K562 (cell line): ENCODE results near the gene NR1H3. TPM values are rescaled to one million over a fixed set of nuclear protein-coding genes. Genes with fewer than 3 reads are reported as not detected.

Source experiments
- ATAC-seq: fragments of 200-7000 bp; cut with Tn5 transposase; 3 replicates; pipeline ENCODE4 v1.9.1; 2020; ENCODE audit warnings: moderate library complexity
- BruUV-seq: library from RNA; stranded (reverse); fragments of 400-500 nt; replicated peaks from 2 replicates; lab custom pipeline; 2021; lab: Mats Ljungman, UMichigan
- CTCF ChIA-PET: fragments of 300-600 bp; formaldehyde crosslinking; extraction: SDS; loops from one replicate; lab custom pipeline; 2021; ENCODE audit warnings: low intra/inter-chr PET ratio; lab: Yijun Ruan, JAX
- POLR2A ChIA-PET: fragments of 300-600, 350-650 bp; sonication (Branson Sonifier 250); formaldehyde crosslinking; extraction: SDS; loops from one replicate; lab custom pipeline; 2021; ENCODE audit warnings: antibody characterized with exemption, inconsistent platforms; lab: Yijun Ruan, JAX
- DNase-seq, 4 experiments: peaks; one replicate each; pipeline versions ENCODE4 v3.0.0 to v3.0.0-alpha.2; 2011 to 2018; ENCODE audit warnings: low spot score in 3 of 4, mixed read lengths in 3 of 4; ENCODE audit errors: extremely low read depth in 1 of 4
- FAIRE-seq: peaks from 2 replicates; lab custom pipeline; 2011; peaks lifted over from hg19 to GRCh38; lab: Jason Lieb, UNC
- H2AFZ ChIP-seq: 2 replicates; pipeline ENCODE4 v1.6.0; 2011; ENCODE audit warnings: low read depth, low read length, control low read depth, inconsistent platforms
- H3K27ac ChIP-seq: fragments of 200-600 bp; 3 replicates; pipeline ENCODE4 v1.8.0; 2011; ENCODE audit warnings: low read depth, mild to moderate bottlenecking, control low read depth, inconsistent platforms, low read length, moderate library complexity, mixed read lengths; ENCODE audit errors: extremely low read depth
- H3K27me3 ChIP-seq, 2 experiments: fragments of 300-600 bp in 1 of 2; 2 replicates in 1 of 2; 3 replicates in 1 of 2; pipeline versions ENCODE4 v1.6.0 to v1.8.0; 2011; ENCODE audit warnings: inconsistent platforms in 2 of 2, low read length in 2 of 2, mild to moderate bottlenecking in 1 of 2, mixed read lengths in 1 of 2, moderate library complexity in 1 of 2; ENCODE audit not compliant: control insufficient read depth in 2 of 2, insufficient read depth in 2 of 2
- H3K36me3 ChIP-seq: fragments of 300-600 bp; 3 replicates; pipeline ENCODE4 v1.8.0; 2011; ENCODE audit warnings: mild to moderate bottlenecking, low read length, inconsistent platforms; ENCODE audit not compliant: control insufficient read depth, insufficient read depth
- H3K4me1 ChIP-seq, 2 experiments: fragments of 200-600 bp in 1 of 2; replicated peaks in 1 of 2; 2 replicates in 1 of 2; 3 replicates in 1 of 2; pipeline versions ENCODE4 v1.5.1 to v1.8.0; 2011; ENCODE audit warnings: inconsistent platforms in 2 of 2, low read length in 2 of 2, mild to moderate bottlenecking in 1 of 2, mixed read lengths in 1 of 2, moderate library complexity in 1 of 2; ENCODE audit not compliant: control insufficient read depth in 2 of 2, insufficient read depth in 2 of 2
- H3K4me2 ChIP-seq: 2 replicates; pipeline ENCODE4 v1.6.1; 2011; ENCODE audit warnings: low read length, control low read depth, inconsistent platforms, mixed read lengths; ENCODE audit not compliant: insufficient read depth
- H3K4me3 ChIP-seq: fragments of 200-600 bp; sonication (generic), shearing (Covaris generic); 2 replicates; pipeline ENCODE4 v1.5.1; 2016; ENCODE audit warnings: control low read depth, inconsistent platforms
- H3K79me2 ChIP-seq: fragments of 200-600 bp; 3 replicates; pipeline ENCODE4 v1.8.0; 2011; ENCODE audit warnings: low read length, inconsistent platforms; ENCODE audit not compliant: control insufficient read depth, insufficient read depth
- H3K9ac ChIP-seq, 2 experiments: 2 replicates each; pipeline versions ENCODE4 v1.6.0 to v1.6.1; 2011; ENCODE audit warnings: low read depth in 2 of 2, low read length in 2 of 2, control low read depth in 1 of 2, inconsistent platforms in 1 of 2, mild to moderate bottlenecking in 1 of 2, mixed read lengths in 1 of 2; ENCODE audit not compliant: insufficient read depth in 1 of 2
- H3K9me1 ChIP-seq: one replicate; pipeline ENCODE4 v1.6.0; 2011; ENCODE audit warnings: inconsistent platforms, mild to moderate bottlenecking, low read length, moderate library complexity; ENCODE audit not compliant: control insufficient read depth, insufficient read depth
- H3K9me3 ChIP-seq: replicated peaks from 2 replicates; pipeline ENCODE4 v1.5.1; 2011; ENCODE audit warnings: low read depth, low read length, inconsistent platforms; ENCODE audit not compliant: control insufficient read depth, insufficient read depth
- H4K20me1 ChIP-seq: replicated peaks from 2 replicates; pipeline ENCODE4 v1.6.1; 2011; ENCODE audit warnings: low read length, inconsistent platforms, mixed read lengths; ENCODE audit not compliant: control insufficient read depth, insufficient read depth
- CEBPB ChIP-seq: fragments of 450-650 bp; IDR thresholded peaks from 2 replicates; pipeline ENCODE4 v1.6.1; 2016; ENCODE audit warnings: missing genetic modification characterization, missing compliant biosample characterization
- CEBPG ChIP-seq, 3 experiments: fragments of 200-800 bp in 1 of 3; sonication (Bioruptor generic) in 1 of 3; sonication (generic) in 1 of 3; formaldehyde crosslinking in 1 of 3; IDR thresholded peaks in 2 of 3; conservative IDR thresholded peaks in 1 of 3; 2 replicates each; pipeline versions ENCODE4 v1.6.1 to v1.8.0; 2016 to 2022; ENCODE audit warnings: missing compliant biosample characterization in 2 of 3, missing genetic modification characterization in 2 of 3, mild to moderate bottlenecking in 1 of 3, missing genetic modification reagents in 1 of 3
- FOXJ2 ChIP-seq: fragments of 200-800 bp; sonication (Bioruptor generic); IDR thresholded peaks from 2 replicates; pipeline ENCODE4 v1.6.1; 2016; ENCODE audit warnings: missing genetic modification characterization, missing compliant biosample characterization
- MCM3 ChIP-seq: fragments of 450-650 bp; IDR thresholded peaks from 2 replicates; pipeline ENCODE4 v1.6.1; 2016
- MCM7 ChIP-seq, 2 experiments: fragments of 450-650 bp; IDR thresholded peaks; 2 replicates each; pipeline ENCODE4 v1.6.1; 2016 to 2018
- NCOA2 ChIP-seq, 2 experiments: fragments of 450-650 bp; IDR thresholded peaks; 2 replicates each; pipeline ENCODE4 v1.6.1; 2018; ENCODE audit warnings: mild to moderate bottlenecking in 2 of 2, moderate library complexity in 1 of 2; ENCODE audit not compliant: partially characterized antibody in 2 of 2
- POLR3G ChIP-seq: IDR thresholded peaks from 2 replicates; pipeline ENCODE4 v1.6.1; 2011; ENCODE audit not compliant: insufficient read length, insufficient replicate concordance; ENCODE audit errors: extremely low read depth
- RFX5 ChIP-seq: IDR thresholded peaks from 2 replicates; pipeline ENCODE4 v1.6.1; 2011; ENCODE audit warnings: low read depth, mild to moderate bottlenecking, improper control_type of control experiment, low read length
- SAFB2 ChIP-seq: fragments of 200-400 bp; formaldehyde crosslinking; IDR thresholded peaks from 2 replicates; pipeline ENCODE4 v1.6.1; 2018; ENCODE audit warnings: borderline replicate concordance, low read length, low read depth, moderate library complexity; ENCODE audit not compliant: severe bottlenecking
- THRAP3 ChIP-seq: fragments of 450-650 bp; IDR thresholded peaks from 2 replicates; pipeline ENCODE4 v1.6.1; 2016; ENCODE audit warnings: mild to moderate bottlenecking, inconsistent platforms, borderline replicate concordance
- ZNF140 ChIP-seq: fragments of 250-450 bp; sonication (Bioruptor Pico); IDR thresholded peaks from 2 replicates; pipeline ENCODE4 v1.8.0; 2021; ENCODE audit warnings: moderate library complexity, mild to moderate bottlenecking, inconsistent platforms
- ZSCAN29 ChIP-seq: fragments of 450-650 bp; IDR thresholded peaks from 2 replicates; pipeline ENCODE4 v1.6.1; 2017
- WGBS: fragments of 100-300 bp; shearing (Covaris generic); methylation state at CpG from one replicate; pipeline ENCODE4 v1.1.6; 2016; ENCODE audit warnings: low coverage, mixed read lengths; ENCODE audit not compliant: insufficient coverage; ENCODE audit errors: missing lambda C conversion rate; 5-methylcytosine and 5-hydroxymethylcytosine counted together
- in situ Hi-C: fragments of 300-500 bp; cut with MboI; formaldehyde crosslinking; loops from 4 replicates; pipeline ENCODE4 v1.15.0; 2018; ENCODE audit warnings: inconsistent platforms, mixed read lengths
- intact Hi-C: fragments of 100-400 bp; cut with micrococcal nuclease; formaldehyde crosslinking; loops from 2 replicates; pipeline ENCODE4 v1.14.2; 2022
- polyA plus RNA-seq, 8 experiments: library from polyadenylated mRNA; depleted of rRNA in 4 of 8; stranded (reverse) in 5 of 8; unstranded in 3 of 8; fragments of >200 nt; fragmentation: Nextera tagmentation in 2 of 8; fragmentation: Illumina TruSeq in 1 of 8; extraction: Ambion mirVana in 2 of 8; extraction: Trizol in 1 of 8; gene quantifications; 2 replicates each; pipeline versions ENCODE4 v1.2.1 to v1.2.3, GENCODE V29; 2011 to 2014; ENCODE audit warnings: inconsistent platforms in 1 of 8, missing spikeins in 1 of 8
- total RNA-seq, 7 experiments: library from RNA; depleted of rRNA in 6 of 7; stranded (reverse); fragments of >200 nt in 6 of 7; fragmentation: Illumina TruSeq in 2 of 7; extraction: Trizol in 2 of 7; gene quantifications; 2 replicates each; pipeline versions ENCODE4 v1.2.1 to v1.2.3, GENCODE V29; 2011 to 2021; ENCODE audit warnings: low replicate concordance in 1 of 7
- TF ChIP-seq, protein P1 (sequence below), 2 experiments: fragments of 450-650 bp in 1 of 2; sonication (generic) in 1 of 2; formaldehyde crosslinking in 1 of 2; IDR thresholded peaks in 1 of 2; conservative IDR thresholded peaks in 1 of 2; 2 replicates each; pipeline versions ENCODE4 v1.6.1 to v1.8.1; 2016 to 2023; ENCODE audit warnings: mild to moderate bottlenecking in 2 of 2, moderate library complexity in 2 of 2, inconsistent platforms in 1 of 2, missing genetic modification reagents in 1 of 2
- TF ChIP-seq, protein P2 (sequence below): fragments of 250-450 bp; sonication (Bioruptor Pico); IDR thresholded peaks from 2 replicates; pipeline ENCODE4 v1.4.0; 2020; ENCODE audit warnings: mild to moderate bottlenecking
- TF ChIP-seq, protein P3 (sequence below): sonication (generic); formaldehyde crosslinking; IDR thresholded peaks from 2 replicates; pipeline ENCODE4 v1.8.1; 2023; ENCODE audit warnings: mild to moderate bottlenecking, missing genetic modification reagents
- TF ChIP-seq, protein P4 (sequence below): fragments of 450-650 bp; IDR thresholded peaks from 2 replicates; pipeline ENCODE4 v1.6.1; 2016; ENCODE audit warnings: low read depth, mild to moderate bottlenecking, moderate library complexity

Gene NR1H3
- total and polyA plus RNA-seq, 9 of the 15 experiments (the other 6 are each of a cell fraction or from before 2014, with no cell fraction given) = 8.2 to 26.0 (median 11.9) TPM

DNA sequence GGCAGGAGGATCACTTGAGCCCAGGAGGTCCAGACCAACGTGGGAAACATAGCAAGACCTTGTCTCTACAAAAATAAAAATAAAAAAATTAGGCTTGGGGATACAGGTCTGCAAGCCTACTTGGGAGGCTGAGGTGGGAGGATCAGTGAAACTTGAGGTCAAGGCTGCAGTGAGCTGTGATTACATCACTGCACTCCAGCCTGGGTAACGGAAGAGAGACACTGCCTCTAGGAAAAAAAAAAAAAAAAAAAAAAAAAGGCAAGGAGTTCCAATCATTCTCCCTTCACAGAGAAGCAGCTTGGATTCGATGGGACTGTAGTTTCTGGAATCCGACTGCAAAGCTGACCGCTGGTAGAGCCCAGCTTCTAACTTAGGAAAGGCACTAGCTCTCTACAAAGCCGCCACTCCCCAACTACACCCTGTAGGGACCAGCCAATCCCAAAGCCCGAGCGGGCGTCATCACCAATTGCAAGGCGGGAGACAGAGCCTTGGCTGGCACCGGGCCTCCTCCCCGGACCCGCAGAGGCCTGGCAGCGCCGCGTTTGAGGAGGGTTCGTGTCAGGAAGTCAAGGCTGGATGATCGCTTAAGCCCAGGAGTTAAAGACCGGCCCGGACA is 43.7 kb upstream of the NR1H3 start:
- BruUV-seq = no TSS peak
- DNase-seq = peak in 2 of 4 experiments; percentile 22 to 35
- no peak overlapping the region for H3K27ac ChIP-seq
- no peaks in the 10 kb centered on the region; the same call in 1 of the 2 replicates for H4K20me1 ChIP-seq
- ChIA-PET CTCF (no interaction called here), POLR2A (interaction anchor here (0.7 to 2.4 kb wide), 10 partner anchors 7 to 41 kb away, joined by 3 to 7 read pairs (median 4); partner anchors contain the start of gene ACP2)
- peaks cover 14 to 20% of the 10 kb centered on the region in 2 experiments; a peak in 4 of 5 replicates for H3K4me1 ChIP-seq
- no peak for FAIRE-seq
- H2AFZ ChIP-seq = peak overlapping the region; percentile 97
- no peaks in the 10 kb centered on the region for H3K9me1 ChIP-seq
- H3K4me2 ChIP-seq = no peak overlapping the region; the same call in 1 of the 2 replicates
- intact Hi-C loops = no loop called here
- WGBS = 49% methylated on average over 17 of the region's 20 CpGs
- no peak overlapping the region for H3K4me3 ChIP-seq
- H3K9me3 ChIP-seq = no peaks in the 10 kb centered on the region
- H3K36me3 ChIP-seq = no peaks in the 10 kb centered on the region; the same call in 2 of the 3 replicates
- H3K27me3 ChIP-seq = no peaks in the 10 kb centered on the region
- H3K79me2 ChIP-seq = peaks cover 17% of the 10 kb centered on the region; the same call in 2 of the 3 replicates
- peak overlapping the region in 1 of 2 experiments; percentile 97; a peak in 2 of 4 replicates for H3K9ac ChIP-seq
- ATAC-seq = peak; percentile 38
- in situ Hi-C loops = no loop called here
- TF ChIP-seq, protein P1, sequence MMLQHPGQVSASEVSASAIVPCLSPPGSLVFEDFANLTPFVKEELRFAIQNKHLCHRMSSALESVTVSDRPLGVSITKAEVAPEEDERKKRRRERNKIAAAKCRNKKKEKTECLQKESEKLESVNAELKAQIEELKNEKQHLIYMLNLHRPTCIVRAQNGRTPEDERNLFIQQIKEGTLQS (IDR thresholded peaks at IDR 0.05) = peak; percentile 43
- TF ChIP-seq, protein P1 (CRISPR knock-in tag; conservative IDR thresholded peaks at IDR 0.05) = no peak
- peak; percentile 90 for TF ChIP-seq RFX5
- TF ChIP-seq, protein P2, sequence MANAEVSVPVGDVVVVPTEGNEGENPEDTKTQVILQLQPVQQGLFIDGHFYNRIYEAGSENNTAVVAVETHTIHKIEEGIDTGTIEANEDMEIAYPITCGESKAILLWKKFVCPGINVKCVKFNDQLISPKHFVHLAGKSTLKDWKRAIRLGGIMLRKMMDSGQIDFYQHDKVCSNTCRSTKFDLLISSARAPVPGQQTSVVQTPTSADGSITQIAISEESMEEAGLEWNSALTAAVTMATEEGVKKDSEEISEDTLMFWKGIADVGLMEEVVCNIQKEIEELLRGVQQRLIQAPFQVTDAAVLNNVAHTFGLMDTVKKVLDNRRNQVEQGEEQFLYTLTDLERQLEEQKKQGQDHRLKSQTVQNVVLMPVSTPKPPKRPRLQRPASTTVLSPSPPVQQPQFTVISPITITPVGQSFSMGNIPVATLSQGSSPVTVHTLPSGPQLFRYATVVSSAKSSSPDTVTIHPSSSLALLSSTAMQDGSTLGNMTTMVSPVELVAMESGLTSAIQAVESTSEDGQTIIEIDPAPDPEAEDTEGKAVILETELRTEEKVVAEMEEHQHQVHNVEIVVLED (CRISPR knock-in tag) = no peak
- no peak for TF ChIP-seq NCOA2 (IDR thresholded peaks at IDR 0.05; ENCODE audit: partially characterized antibody in 2 of 2)
- no peak for TF ChIP-seq FOXJ2 (tag)
- no peak for TF ChIP-seq MCM7 (IDR thresholded peaks at IDR 0.05)
- TF ChIP-seq SAFB2 = no peak
- no peak for TF ChIP-seq ZSCAN29
- 0 out of 2 replicates have a peak, but pooled peaks have one; percentile 18 for TF ChIP-seq CEBPB (tag)
- TF ChIP-seq, protein P3, sequence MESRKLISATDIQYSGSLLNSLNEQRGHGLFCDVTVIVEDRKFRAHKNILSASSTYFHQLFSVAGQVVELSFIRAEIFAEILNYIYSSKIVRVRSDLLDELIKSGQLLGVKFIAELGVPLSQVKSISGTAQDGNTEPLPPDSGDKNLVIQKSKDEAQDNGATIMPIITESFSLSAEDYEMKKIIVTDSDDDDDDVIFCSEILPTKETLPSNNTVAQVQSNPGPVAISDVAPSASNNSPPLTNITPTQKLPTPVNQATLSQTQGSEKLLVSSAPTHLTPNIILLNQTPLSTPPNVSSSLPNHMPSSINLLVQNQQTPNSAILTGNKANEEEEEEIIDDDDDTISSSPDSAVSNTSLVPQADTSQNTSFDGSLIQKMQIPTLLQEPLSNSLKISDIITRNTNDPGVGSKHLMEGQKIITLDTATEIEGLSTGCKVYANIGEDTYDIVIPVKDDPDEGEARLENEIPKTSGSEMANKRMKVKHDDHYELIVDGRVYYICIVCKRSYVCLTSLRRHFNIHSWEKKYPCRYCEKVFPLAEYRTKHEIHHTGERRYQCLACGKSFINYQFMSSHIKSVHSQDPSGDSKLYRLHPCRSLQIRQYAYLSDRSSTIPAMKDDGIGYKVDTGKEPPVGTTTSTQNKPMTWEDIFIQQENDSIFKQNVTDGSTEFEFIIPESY (CRISPR knock-in tag) = peak; percentile 78
- TF ChIP-seq ZNF140 (CRISPR knock-in tag) = no peak
- TF ChIP-seq CEBPG (CRISPR knock-in tag; IDR thresholded peaks at IDR 0.05) = no peak
- TF ChIP-seq CEBPG (tag; conservative IDR thresholded peaks at IDR 0.05 in 1 of 2, IDR thresholded peaks at IDR 0.05 in 1 of 2) = peak in 1 of 2 experiments; percentile 47; a peak in 2 of 4 replicates
- TF ChIP-seq, protein P4, sequence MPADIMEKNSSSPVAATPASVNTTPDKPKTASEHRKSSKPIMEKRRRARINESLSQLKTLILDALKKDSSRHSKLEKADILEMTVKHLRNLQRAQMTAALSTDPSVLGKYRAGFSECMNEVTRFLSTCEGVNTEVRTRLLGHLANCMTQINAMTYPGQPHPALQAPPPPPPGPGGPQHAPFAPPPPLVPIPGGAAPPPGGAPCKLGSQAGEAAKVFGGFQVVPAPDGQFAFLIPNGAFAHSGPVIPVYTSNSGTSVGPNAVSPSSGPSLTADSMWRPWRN = no peak
- TF ChIP-seq THRAP3 = no peak
- TF ChIP-seq POLR3G = no peak
- TF ChIP-seq MCM3 = no peak
